ENCODE results near the gene E2F6. TPM values are rescaled to one million over a fixed set of nuclear protein-coding genes. Genes with fewer than 3 reads are reported as not detected.

The E2F6 gene
- total RNA-seq, 1 donor from 2014 or later: 19.4 TPM

DNA sequence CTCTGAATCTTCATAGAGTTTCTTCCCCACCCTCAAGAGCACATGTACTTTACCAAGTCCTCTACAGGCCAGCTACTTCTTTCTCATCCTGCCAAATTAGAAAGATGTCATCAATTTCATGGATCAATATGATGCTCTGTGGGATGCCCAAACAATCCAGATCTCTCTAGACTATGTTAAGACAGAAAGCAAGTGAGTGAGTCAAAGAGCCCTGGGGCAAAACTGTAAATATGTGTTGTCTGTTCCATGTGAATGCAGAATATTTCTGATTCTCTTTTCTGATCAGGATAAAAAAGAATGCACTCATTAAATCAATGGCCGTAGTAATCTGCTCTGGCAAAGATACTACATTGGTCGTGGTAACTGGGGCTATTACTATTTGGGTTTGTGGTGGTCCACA lies 68.4 kb downstream of the E2F6 start:
- H3K27me3 Mint-ChIP-seq: peaks cover 3% of the 10 kb centered on the region
- TF ChIP-seq, protein P1, sequence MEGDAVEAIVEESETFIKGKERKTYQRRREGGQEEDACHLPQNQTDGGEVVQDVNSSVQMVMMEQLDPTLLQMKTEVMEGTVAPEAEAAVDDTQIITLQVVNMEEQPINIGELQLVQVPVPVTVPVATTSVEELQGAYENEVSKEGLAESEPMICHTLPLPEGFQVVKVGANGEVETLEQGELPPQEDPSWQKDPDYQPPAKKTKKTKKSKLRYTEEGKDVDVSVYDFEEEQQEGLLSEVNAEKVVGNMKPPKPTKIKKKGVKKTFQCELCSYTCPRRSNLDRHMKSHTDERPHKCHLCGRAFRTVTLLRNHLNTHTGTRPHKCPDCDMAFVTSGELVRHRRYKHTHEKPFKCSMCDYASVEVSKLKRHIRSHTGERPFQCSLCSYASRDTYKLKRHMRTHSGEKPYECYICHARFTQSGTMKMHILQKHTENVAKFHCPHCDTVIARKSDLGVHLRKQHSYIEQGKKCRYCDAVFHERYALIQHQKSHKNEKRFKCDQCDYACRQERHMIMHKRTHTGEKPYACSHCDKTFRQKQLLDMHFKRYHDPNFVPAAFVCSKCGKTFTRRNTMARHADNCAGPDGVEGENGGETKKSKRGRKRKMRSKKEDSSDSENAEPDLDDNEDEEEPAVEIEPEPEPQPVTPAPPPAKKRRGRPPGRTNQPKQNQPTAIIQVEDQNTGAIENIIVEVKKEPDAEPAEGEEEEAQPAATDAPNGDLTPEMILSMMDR (conservative IDR thresholded peaks at IDR 0.05): no peak
- DNase-seq (ENCODE audit: extremely low spot score, unreplicated experiment): no peak
- no peak overlapping the region for H3K27ac Mint-ChIP-seq
- no peaks in the 10 kb centered on the region for H3K9me3 Mint-ChIP-seq
- peaks cover 18% of the 10 kb centered on the region for H3K4me1 Mint-ChIP-seq (ENCODE audit: unreplicated experiment)
- no peak overlapping the region for H3K4me3 Mint-ChIP-seq
- H3K36me3 Mint-ChIP-seq: no peaks in the 10 kb centered on the region

DNA sequence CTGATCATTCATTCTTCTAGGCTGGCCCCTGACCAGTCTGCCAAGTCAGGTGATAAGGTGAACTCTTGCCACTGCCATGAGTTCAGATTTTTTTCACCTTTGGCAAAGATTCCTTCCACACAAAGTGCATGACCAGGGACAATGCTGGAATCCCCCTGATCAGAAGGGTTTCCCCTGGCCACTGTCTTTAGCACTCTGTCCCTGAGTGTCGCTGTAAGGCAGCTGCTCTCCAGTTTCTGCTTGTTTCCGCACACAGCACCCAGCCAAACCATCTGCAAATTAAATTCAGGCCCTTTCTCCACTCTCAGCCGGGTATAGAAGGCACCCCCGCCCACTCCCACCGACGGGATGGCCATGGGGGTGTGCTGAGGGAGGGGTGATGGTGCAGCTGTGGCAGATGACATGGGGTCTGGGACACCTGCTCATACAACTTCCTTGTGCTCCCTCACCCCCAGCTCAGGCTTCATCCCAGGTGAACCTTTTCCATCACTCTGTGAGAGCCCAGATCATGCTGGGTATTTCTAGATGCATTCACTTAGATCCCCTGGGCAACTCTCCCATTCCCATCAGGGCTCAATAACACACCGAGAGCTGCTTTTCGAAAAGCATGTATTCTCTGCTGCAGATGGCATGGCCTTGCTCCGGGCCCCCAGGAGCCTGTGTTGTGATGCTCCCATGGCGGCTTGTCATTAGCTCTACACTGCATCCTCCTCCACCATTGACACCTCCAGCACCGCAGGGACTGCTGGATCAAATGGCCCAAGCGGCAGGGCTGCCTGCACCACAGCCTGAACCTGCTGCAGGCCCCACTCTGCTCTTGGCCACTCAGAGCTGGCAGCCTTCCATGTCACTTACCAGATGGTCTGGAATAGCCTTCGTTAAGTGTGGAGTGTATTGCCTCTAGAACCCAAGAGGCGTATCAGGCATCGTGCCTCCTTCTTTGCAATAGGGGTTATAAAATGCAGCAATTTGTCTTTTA lies 69.2 kb downstream of the E2F6 start:
- Mint-ChIP-seq H3K27me3 (peaks cover 3% of the 10 kb centered on the region), H3K27ac (no peak overlapping the region), H3K4me1 (ENCODE audit: unreplicated experiment) (peaks cover 23% of the 10 kb centered on the region), H3K9me3 (no peaks in the 10 kb centered on the region), H3K4me3 (no peak overlapping the region), H3K36me3 (no peaks in the 10 kb centered on the region)
- no peak for DNase-seq (ENCODE audit: extremely low spot score, unreplicated experiment)
- TF ChIP-seq, protein P1 (conservative IDR thresholded peaks at IDR 0.05): no peak

DNA sequence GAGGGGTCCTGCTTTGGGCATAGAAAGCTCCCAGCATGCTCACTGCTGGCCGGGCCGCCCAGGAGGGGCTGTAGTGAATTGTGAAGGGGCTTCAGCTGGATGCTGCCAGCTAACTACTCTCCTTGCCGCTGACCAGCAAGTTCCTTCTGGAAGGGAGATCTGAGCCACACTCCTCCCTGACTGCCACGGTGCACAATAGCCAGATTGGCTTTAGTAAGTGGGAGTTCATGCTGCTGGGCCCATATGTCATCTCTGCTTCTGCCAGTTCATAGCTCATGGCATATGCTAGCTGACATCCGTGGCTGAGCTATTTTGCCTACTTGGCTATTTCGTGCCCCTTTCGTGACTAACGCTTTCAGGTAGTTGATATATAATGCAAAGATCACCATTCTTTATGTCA lies 69.9 kb downstream of the E2F6 start:
- H3K9me3 Mint-ChIP-seq: no peaks in the 10 kb centered on the region
- no peaks in the 10 kb centered on the region for H3K36me3 Mint-ChIP-seq
- TF ChIP-seq, protein P1 (conservative IDR thresholded peaks at IDR 0.05): no peak
- peaks cover 29% of the 10 kb centered on the region for H3K4me1 Mint-ChIP-seq (ENCODE audit: unreplicated experiment)
- H3K4me3 Mint-ChIP-seq: no peak overlapping the region
- H3K27ac Mint-ChIP-seq: no peak overlapping the region
- H3K27me3 Mint-ChIP-seq: peaks cover 3% of the 10 kb centered on the region
- no peak for DNase-seq (ENCODE audit: extremely low spot score, unreplicated experiment)

DNA sequence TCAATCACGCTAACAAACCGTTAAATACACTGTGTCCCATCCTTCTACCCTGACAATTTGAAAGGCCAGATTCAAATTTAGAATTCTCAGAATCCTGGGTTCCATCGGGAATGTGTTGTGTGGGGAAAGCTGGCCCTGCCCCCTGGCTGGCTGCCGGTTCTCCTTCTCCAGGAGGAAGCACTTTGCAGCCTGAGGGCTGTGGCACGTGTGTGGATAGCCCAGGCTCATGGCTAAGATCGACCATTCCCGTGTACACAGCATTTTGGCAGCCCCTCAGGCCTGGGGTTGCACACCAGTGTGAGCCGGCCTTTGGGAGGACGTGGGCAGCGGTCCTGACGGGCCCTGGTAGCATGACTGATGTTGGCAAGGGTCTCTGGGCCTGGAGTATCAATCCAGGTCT lies 70.6 kb downstream of the E2F6 start:
- peaks cover 29% of the 10 kb centered on the region for H3K4me1 Mint-ChIP-seq (ENCODE audit: unreplicated experiment)
- peaks cover 3% of the 10 kb centered on the region for H3K27me3 Mint-ChIP-seq
- no peak for DNase-seq (ENCODE audit: extremely low spot score, unreplicated experiment)
- no peak overlapping the region for H3K4me3 Mint-ChIP-seq
- TF ChIP-seq, protein P1 (conservative IDR thresholded peaks at IDR 0.05): no peak
- H3K27ac Mint-ChIP-seq: no peak overlapping the region
- H3K36me3 Mint-ChIP-seq: no peaks in the 10 kb centered on the region
- H3K9me3 Mint-ChIP-seq: no peaks in the 10 kb centered on the region

Other genes with a start within 250 kb of the E2F6 start
- 31.6 and 41.7 TPM in 2 replicates for gene ROCK2, start 121.5 kb downstream of the E2F6 start, total RNA-seq (ENCODE audit: low replicate concordance)
- 7.5 and 50.5 TPM in 2 replicates for gene GREB1, start 67.9 kb upstream of the E2F6 start, total RNA-seq (ENCODE audit: low replicate concordance)
- gene NTSR2, start 204.0 kb upstream of the E2F6 start, total RNA-seq (ENCODE audit: low replicate concordance): not detected in 2 replicates

All from type B pancreatic cell (in vitro differentiated cells).